ENCODE measurements around the gene SNRNP48.
A peak's percentile ranks its signal among the peaks of the same experiment; 100 is the strongest.

SNRNP48 gene

GRCh38 chr6:7593229-7593628 lies 3.2 kb downstream of the SNRNP48 start:
- no peak for DNase-seq (ENCODE audit: low read depth in 3 of 3)

GRCh38 chr6:7594579-7595125 lies 4.7 kb downstream of the SNRNP48 start:
- no peak for DNase-seq (ENCODE audit: low read depth in 3 of 3)

GRCh38 chr6:7604003-7604402 lies 14.0 kb downstream of the SNRNP48 start:
- no peak for DNase-seq (ENCODE audit: low read depth in 3 of 3)

- no peak for DNase-seq (ENCODE audit: low read depth in 3 of 3)
Measured at GRCh38 chr6:7604506-7604905, 14.5 kb downstream of the SNRNP48 start.

GRCh38 chr6:7615611-7616383 lies 25.8 kb downstream of the SNRNP48 start:
- peak in 1 of 3 experiments; percentile 17 for DNase-seq (ENCODE audit: low read depth in 3 of 3)

GRCh38 chr6:7617801-7618764 lies 28.1 kb downstream of the SNRNP48 start:
- DNase-seq (ENCODE audit: low read depth in 3 of 3): no peak

GRCh38 chr6:7621761-7622160 lies 31.8 kb downstream of the SNRNP48 start:
- DNase-seq (ENCODE audit: low read depth in 3 of 3): no peak

- no peak for DNase-seq (ENCODE audit: low read depth in 3 of 3)
Measured at GRCh38 chr6:7624796-7625710, 35.1 kb downstream of the SNRNP48 start.

- DNase-seq (ENCODE audit: low read depth in 3 of 3): no peak
Measured at GRCh38 chr6:7628479-7628878, 38.5 kb downstream of the SNRNP48 start.

- no peak for DNase-seq (ENCODE audit: low read depth in 3 of 3)
Measured at GRCh38 chr6:7628909-7629308, 38.9 kb downstream of the SNRNP48 start.

- DNase-seq (ENCODE audit: low read depth in 3 of 3): no peak
Measured at GRCh38 chr6:7629321-7629720, 39.3 kb downstream of the SNRNP48 start.

GRCh38 chr6:7630792-7631191 lies 40.8 kb downstream of the SNRNP48 start:
- DNase-seq (ENCODE audit: low read depth in 3 of 3): no peak

GRCh38 chr6:7631466-7631865 lies 41.5 kb downstream of the SNRNP48 start:
- DNase-seq (ENCODE audit: low read depth in 3 of 3): no peak

- DNase-seq (ENCODE audit: low read depth in 3 of 3): no peak
Measured at GRCh38 chr6:7632501-7633290, 42.7 kb downstream of the SNRNP48 start.

GRCh38 chr6:7633361-7633760 lies 43.4 kb downstream of the SNRNP48 start:
- no peak for DNase-seq (ENCODE audit: low read depth in 3 of 3)

GRCh38 chr6:7636151-7636550 lies 46.2 kb downstream of the SNRNP48 start:
- DNase-seq (ENCODE audit: low read depth in 3 of 3): no peak

- DNase-seq (ENCODE audit: low read depth in 3 of 3): no peak
Measured at GRCh38 chr6:7637533-7637932, 47.5 kb downstream of the SNRNP48 start.

- no peak for DNase-seq (ENCODE audit: low read depth in 3 of 3)
Measured at GRCh38 chr6:7639427-7639826, 49.4 kb downstream of the SNRNP48 start.

- DNase-seq (ENCODE audit: low read depth in 3 of 3): no peak
Measured at GRCh38 chr6:7640016-7640415, 50.0 kb downstream of the SNRNP48 start.

Measured in stimulated activated CD4-positive, alpha-beta T cell treated with anti-CD3 and anti-CD28 coated beads, TNF-alpha, amount 100 ng/mL, for 24 hours (primary cell).